GM18858 (cell line): ENCODE data around the gene SMIM10L1.
A peak's percentile ranks its signal among the peaks of the same experiment; 100 is the strongest.

ENCODE experiments used
- ATAC-seq: cut with Tn5 transposase; IDR thresholded peaks from one replicate; pipeline ENCODE4 v1.9.1; 2021; ENCODE audit not compliant: unreplicated experiment

SMIM10L1 gene

GRCh38 chr12:11171145-11171968, at the start of gene SMIM10L1:
SMIM10L1 (plus strand) TSS chr12:11171194; CDS start chr12:11171357, 163 bp downstream.
- peak; percentile 81 for ATAC-seq

- no peak for ATAC-seq
Observed at GRCh38 chr12:11130382-11130781, 40.6 kb upstream of the SMIM10L1 start.

- ATAC-seq: no peak
Observed at GRCh38 chr12:11130999-11131398, 40.0 kb upstream of the SMIM10L1 start.

- no peak for ATAC-seq
Observed at GRCh38 chr12:11133162-11133561, 37.8 kb upstream of the SMIM10L1 start.

GRCh38 chr12:11133816-11134215, 37.2 kb upstream of the SMIM10L1 start:
- ATAC-seq: no peak

- ATAC-seq: no peak
Observed at GRCh38 chr12:11134305-11134704, 36.7 kb upstream of the SMIM10L1 start, which contains the start of gene TAS2R30. TAS2R30 (minus strand) TSS chr12:11134644; CDS start chr12:11134244, 400 bp downstream.

GRCh38 chr12:11136075-11136474, 34.9 kb upstream of the SMIM10L1 start:
- ATAC-seq: no peak

GRCh38 chr12:11143352-11143751, 27.6 kb upstream of the SMIM10L1 start:
- ATAC-seq: no peak

- no peak for ATAC-seq
Observed at GRCh38 chr12:11144297-11144696, 26.7 kb upstream of the SMIM10L1 start.

GRCh38 chr12:11147420-11147819, 23.6 kb upstream of the SMIM10L1 start:
- ATAC-seq: no peak

GRCh38 chr12:11150832-11151231, 20.2 kb upstream of the SMIM10L1 start:
- ATAC-seq: peak; percentile 49

- no peak for ATAC-seq
Observed at GRCh38 chr12:11152725-11153124, 18.3 kb upstream of the SMIM10L1 start.

GRCh38 chr12:11154400-11154925, 16.5 kb upstream of the SMIM10L1 start:
- ATAC-seq: no peak

- no peak for ATAC-seq
Observed at GRCh38 chr12:11158885-11159444, 12.0 kb upstream of the SMIM10L1 start.

GRCh38 chr12:11162502-11162901, 8.5 kb upstream of the SMIM10L1 start:
- no peak for ATAC-seq

GRCh38 chr12:11164384-11164783, 6.6 kb upstream of the SMIM10L1 start:
- no peak for ATAC-seq

GRCh38 chr12:11166300-11166699, 4.7 kb upstream of the SMIM10L1 start:
- ATAC-seq: no peak

GRCh38 chr12:11170810-11171144, 217 bp upstream of the SMIM10L1 start:
- no peak for ATAC-seq

- no peak for ATAC-seq
Observed at GRCh38 chr12:11171969-11172675, 1.1 kb downstream of the SMIM10L1 start.

GRCh38 chr12:11174022-11174421, 3.0 kb downstream of the SMIM10L1 start:
- ATAC-seq: no peak

- ATAC-seq: no peak
Observed at GRCh38 chr12:11178250-11178649, 7.3 kb downstream of the SMIM10L1 start.

GRCh38 chr12:11182529-11182928, 11.5 kb downstream of the SMIM10L1 start:
- ATAC-seq: no peak
